Measurements from ENCODE around the gene SLC45A3.

SLC45A3 gene

GRCh38 chr1:205701420-205701819, 21.1 kb upstream of the SLC45A3 start:
- Histone ChIP-seq H3K4me1 (ENCODE audit: control insufficient read depth, insufficient read depth, low read length) (0 out of 2 replicates have a peak, but pooled peaks cover 4% of the 10 kb centered on the region), H3K27ac (ENCODE audit: extremely low read depth, low read depth, low read length) (no peak overlapping the region), H3K36me3 (ENCODE audit: control insufficient read depth in 2 of 2, insufficient read depth in 1 of 2, low read length in 2 of 2) (peaks cover 0 to 22% of the 10 kb centered on the region in 2 experiments; a peak in 2 of 3 replicates), H3K9me3 (ENCODE audit: control insufficient read depth, insufficient read depth, low read depth, low read length) (no peaks in the 10 kb centered on the region), H3K4me3 (ENCODE audit: low read depth, low read length) (no peak overlapping the region)
- no peak for TF ChIP-seq ZNF518A (tag by site-specific recombination; conservative IDR thresholded peaks at IDR 0.05; ENCODE audit: low read depth)
- 0 out of 2 replicates have a peak, but pooled peaks have one; percentile 7 for TF ChIP-seq PATZ1 (tag by site-specific recombination; IDR thresholded peaks at IDR 0.05)
- POLR2A ChIA-PET = no interaction called here
- CTCF ChIA-PET = interaction anchor here (0.9 to 6.0 kb wide), 3 partner anchors 10 to 42 kb away, joined by 3 to 41 read pairs (median 14); no protein-coding TSS in a partner anchor

GRCh38 chr1:205700865-205701401, 20.6 kb upstream of the SLC45A3 start:
- peak; percentile 70 for TF ChIP-seq ZNF596 (tag by site-specific recombination; IDR thresholded peaks at IDR 0.05)
- peak; percentile 68 for TF ChIP-seq ZNF398 (tag by site-specific recombination; IDR thresholded peaks at IDR 0.05)
- TF ChIP-seq ZNF214 (tag by site-specific recombination; IDR thresholded peaks at IDR 0.05; ENCODE audit: borderline replicate concordance) = no peak
- peak; percentile 26 for TF ChIP-seq PATZ1 (tag by site-specific recombination; IDR thresholded peaks at IDR 0.05)
- TF ChIP-seq, protein P1, sequence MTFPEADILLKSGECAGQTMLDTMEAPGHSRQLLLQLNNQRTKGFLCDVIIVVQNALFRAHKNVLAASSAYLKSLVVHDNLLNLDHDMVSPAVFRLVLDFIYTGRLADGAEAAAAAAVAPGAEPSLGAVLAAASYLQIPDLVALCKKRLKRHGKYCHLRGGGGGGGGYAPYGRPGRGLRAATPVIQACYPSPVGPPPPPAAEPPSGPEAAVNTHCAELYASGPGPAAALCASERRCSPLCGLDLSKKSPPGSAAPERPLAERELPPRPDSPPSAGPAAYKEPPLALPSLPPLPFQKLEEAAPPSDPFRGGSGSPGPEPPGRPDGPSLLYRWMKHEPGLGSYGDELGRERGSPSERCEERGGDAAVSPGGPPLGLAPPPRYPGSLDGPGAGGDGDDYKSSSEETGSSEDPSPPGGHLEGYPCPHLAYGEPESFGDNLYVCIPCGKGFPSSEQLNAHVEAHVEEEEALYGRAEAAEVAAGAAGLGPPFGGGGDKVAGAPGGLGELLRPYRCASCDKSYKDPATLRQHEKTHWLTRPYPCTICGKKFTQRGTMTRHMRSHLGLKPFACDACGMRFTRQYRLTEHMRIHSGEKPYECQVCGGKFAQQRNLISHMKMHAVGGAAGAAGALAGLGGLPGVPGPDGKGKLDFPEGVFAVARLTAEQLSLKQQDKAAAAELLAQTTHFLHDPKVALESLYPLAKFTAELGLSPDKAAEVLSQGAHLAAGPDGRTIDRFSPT (tag by site-specific recombination; IDR thresholded peaks at IDR 0.05) = no peak
- TF ChIP-seq GLIS1 (tag by site-specific recombination; IDR thresholded peaks at IDR 0.05) = peak; percentile 99
- no peak for TF ChIP-seq ZNF366 (tag by site-specific recombination; conservative IDR thresholded peaks at IDR 0.05)
- TF ChIP-seq ZNF341 (tag by site-specific recombination; IDR thresholded peaks at IDR 0.05; ENCODE audit: low read depth) = peak; percentile 51; the same call in 1 of the 2 replicates
- no peak for TF ChIP-seq MZF1 (tag by site-specific recombination; IDR thresholded peaks at IDR 0.05; ENCODE audit: borderline replicate concordance)
- TF ChIP-seq ZNF561 (tag by site-specific recombination; IDR thresholded peaks at IDR 0.05; ENCODE audit: borderline replicate concordance) = no peak
- no peak for TF ChIP-seq ZNF112 (tag by site-specific recombination; IDR thresholded peaks at IDR 0.05)
- no peak for TF ChIP-seq ZNF600 (tag by site-specific recombination; IDR thresholded peaks at IDR 0.05)
- peak; percentile 98 for TF ChIP-seq ZIC2 (tag by site-specific recombination; IDR thresholded peaks at IDR 0.05)
- TF ChIP-seq SALL2 (tag by site-specific recombination; IDR thresholded peaks at IDR 0.05; ENCODE audit: borderline replicate concordance) = no peak
- TF ChIP-seq ZBTB48 (tag by site-specific recombination; IDR thresholded peaks at IDR 0.05) = peak; percentile 55; the same call in 1 of the 2 replicates
- TF ChIP-seq ZNF830 (tag by site-specific recombination; IDR thresholded peaks at IDR 0.05; ENCODE audit: low read depth) = no peak
- H3K27ac ChIP-seq (ENCODE audit: extremely low read depth, low read depth, low read length) = no peak overlapping the region
- H3K4me3 ChIP-seq (ENCODE audit: low read depth, low read length) = no peak overlapping the region
- ChIA-PET CTCF (interaction anchor here (0.5 to 6.0 kb wide), 6 partner anchors 10 to 169 kb away, joined by 3 to 41 read pairs (median 4); no protein-coding TSS in a partner anchor), POLR2A (no interaction called here)
- H3K9me3 ChIP-seq (ENCODE audit: control insufficient read depth, insufficient read depth, low read depth, low read length) = no peaks in the 10 kb centered on the region
- 0 out of 2 replicates have a peak, but pooled peaks cover 4% of the 10 kb centered on the region for H3K4me1 ChIP-seq (ENCODE audit: control insufficient read depth, insufficient read depth, low read length)
- peaks cover 0 to 21% of the 10 kb centered on the region in 2 experiments; a peak in 2 of 3 replicates for H3K36me3 ChIP-seq (ENCODE audit: control insufficient read depth in 2 of 2, insufficient read depth in 1 of 2, low read length in 2 of 2)
